B cell (primary cell): ENCODE results near the gene CAND2.

Experiments
- CTCF ChIP-seq: fragments of 200-600 bp; IDR thresholded peaks from one replicate; pipeline ENCODE4 v1.8.0; 2022; ENCODE audit warnings: antibody characterized with exemption, mild to moderate bottlenecking
- EZH2 ChIP-seq: IDR thresholded peaks from 2 replicates; pipeline ENCODE4 v1.6.1; 2012; ENCODE audit warnings: borderline replicate concordance, low read depth, mild to moderate bottlenecking, moderate library complexity, low read length; ENCODE audit not compliant: insufficient read depth, poor library complexity, severe bottlenecking

- TF ChIP-seq CTCF = no peak
- TF ChIP-seq EZH2 = no peak
These were observed 21.8 kb downstream of the CAND2 start for GRCh38 chr3:12818273-12818672.
